ENCODE results near the gene GPATCH1. TPM values are rescaled to one million over a fixed set of nuclear protein-coding genes. Genes with fewer than 3 reads are reported as not detected.

GPATCH1 gene
- total RNA-seq, 1 experiment from 2014 or later, result 4.5 TPM

GRCh38 chr19:33062902-33063301 is 18.1 kb upstream of the GPATCH1 start:
- in situ Hi-C loops (cut with HindIII; ENCODE audit: low pct_unique_long_range_greater_than_20kb, low sequenced_read_pairs), result no loop called here
- DNase-seq (ENCODE audit: low read depth), result no peak

DNA sequence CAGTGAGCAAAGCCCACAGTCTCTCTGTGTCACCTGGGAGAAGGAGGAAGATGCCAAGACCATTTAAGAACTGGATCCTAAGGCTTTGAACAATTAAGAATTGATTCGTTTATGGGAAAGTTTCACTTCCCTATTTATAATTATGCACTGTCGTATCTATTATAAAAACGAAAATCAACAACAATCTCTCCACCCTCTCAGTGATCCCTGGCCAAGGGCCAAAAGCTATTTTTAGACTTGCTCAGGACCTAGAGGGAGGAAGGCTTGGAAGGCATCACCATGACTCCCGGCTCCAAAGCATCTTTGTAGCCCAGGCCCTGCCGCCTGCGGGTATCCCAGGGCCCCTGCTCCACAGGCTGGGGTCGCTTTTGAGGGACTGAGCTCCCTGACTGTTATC is 17.6 kb upstream of the GPATCH1 start:
- no peak for DNase-seq (ENCODE audit: low read depth)
- in situ Hi-C loops (cut with HindIII; ENCODE audit: low pct_unique_long_range_greater_than_20kb, low sequenced_read_pairs), result no loop called here

DNA sequence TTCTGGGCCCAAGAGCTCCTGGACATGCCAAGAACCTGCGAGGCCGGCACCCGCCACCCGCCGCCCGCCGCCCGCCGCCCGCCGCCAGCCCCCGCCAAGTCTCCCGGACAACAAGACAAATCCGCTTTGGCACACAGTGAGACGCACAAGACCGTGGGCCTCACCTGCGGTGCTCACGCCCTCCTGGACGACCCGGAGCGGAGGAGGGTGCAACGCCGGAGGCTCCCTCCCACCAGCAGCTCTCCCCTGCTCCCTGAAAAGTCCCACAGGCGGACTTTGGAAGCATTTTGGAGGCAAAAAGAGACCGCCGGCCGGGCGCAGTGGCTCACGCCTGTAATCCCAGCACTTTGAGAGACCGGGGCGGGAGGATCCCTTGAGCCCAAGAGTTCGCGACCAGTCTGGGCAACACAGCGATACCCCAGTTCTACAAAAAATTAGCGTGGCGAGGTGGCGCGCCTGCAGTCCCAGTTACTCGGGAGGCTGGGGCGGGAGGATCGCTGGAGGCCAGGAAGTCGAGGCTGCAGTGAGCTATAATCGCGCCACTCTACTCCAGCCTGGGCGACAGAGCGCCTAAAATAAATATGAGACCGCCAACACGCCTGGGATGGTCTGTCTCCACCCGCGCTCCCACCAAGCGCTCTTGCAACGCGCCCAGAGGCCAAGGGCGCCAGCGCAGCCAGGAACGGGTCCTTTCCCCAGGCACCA is 17.1 kb upstream of the GPATCH1 start:
- in situ Hi-C loops (cut with HindIII; ENCODE audit: low pct_unique_long_range_greater_than_20kb, low sequenced_read_pairs), result no loop called here
- DNase-seq (ENCODE audit: low read depth), result no peak

GRCh38 chr19:33064458-33064791 is 16.6 kb upstream of the GPATCH1 start:
- in situ Hi-C loops (cut with HindIII; ENCODE audit: low pct_unique_long_range_greater_than_20kb, low sequenced_read_pairs), result no loop called here
- DNase-seq (ENCODE audit: low read depth), result no peak

DNA sequence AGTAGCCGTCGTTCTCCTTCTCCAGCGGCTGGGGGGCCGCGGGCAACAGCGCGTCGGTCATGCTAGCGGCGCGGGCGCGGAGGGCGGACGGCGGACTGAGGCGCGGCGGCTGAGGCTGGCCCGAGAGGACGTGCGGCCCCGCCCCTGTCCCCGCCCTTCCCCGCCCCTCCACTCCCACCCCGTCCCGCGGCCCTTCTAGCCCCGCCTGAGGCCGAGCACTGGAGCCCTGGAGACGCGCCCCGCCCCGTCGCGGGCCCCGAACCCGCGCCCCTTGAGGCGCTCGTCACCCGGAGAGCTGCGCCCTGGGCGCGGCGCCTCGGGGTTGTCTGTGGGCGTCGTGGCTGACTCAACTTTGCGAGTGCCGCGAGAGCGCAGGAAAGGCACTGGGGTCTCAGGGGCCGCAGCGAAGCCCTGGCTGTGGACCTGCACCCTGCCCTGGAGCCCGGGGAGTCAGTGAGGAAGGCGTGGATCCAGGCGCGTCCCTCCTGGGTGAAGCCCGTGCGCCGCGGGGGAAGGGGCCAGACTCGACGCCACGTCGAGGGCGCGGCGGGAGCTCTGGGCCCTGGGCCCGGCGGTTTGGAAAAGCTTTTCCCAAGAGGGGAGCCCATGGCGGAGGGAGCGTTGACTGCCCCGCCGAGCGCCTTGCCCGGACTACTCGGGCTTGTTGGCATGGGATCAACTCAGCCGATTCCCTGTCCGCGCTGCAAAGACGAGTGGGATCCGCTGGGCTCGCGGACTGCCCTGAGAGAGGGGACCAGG is 16.0 kb upstream of the GPATCH1 start, which contains the start of gene RHPN2:
Gene RHPN2 (minus strand): TSS at position 97 of the 759 bp plus-strand sequence. CDS start 36 bp downstream, at position 61.
- DNase-seq (ENCODE audit: low read depth), result peak; percentile 77
- in situ Hi-C loops (cut with HindIII; ENCODE audit: low pct_unique_long_range_greater_than_20kb, low sequenced_read_pairs), result no loop called here

GRCh38 chr19:33066543-33066942 is 14.4 kb upstream of the GPATCH1 start:
- in situ Hi-C loops (cut with HindIII; ENCODE audit: low pct_unique_long_range_greater_than_20kb, low sequenced_read_pairs), result no loop called here
- no peak for DNase-seq (ENCODE audit: low read depth)

- DNase-seq (ENCODE audit: low read depth), result no peak
- in situ Hi-C loops (cut with HindIII; ENCODE audit: low pct_unique_long_range_greater_than_20kb, low sequenced_read_pairs), result no loop called here
Observed at GRCh38 chr19:33067121-33067520, 13.9 kb upstream of the GPATCH1 start.

DNA sequence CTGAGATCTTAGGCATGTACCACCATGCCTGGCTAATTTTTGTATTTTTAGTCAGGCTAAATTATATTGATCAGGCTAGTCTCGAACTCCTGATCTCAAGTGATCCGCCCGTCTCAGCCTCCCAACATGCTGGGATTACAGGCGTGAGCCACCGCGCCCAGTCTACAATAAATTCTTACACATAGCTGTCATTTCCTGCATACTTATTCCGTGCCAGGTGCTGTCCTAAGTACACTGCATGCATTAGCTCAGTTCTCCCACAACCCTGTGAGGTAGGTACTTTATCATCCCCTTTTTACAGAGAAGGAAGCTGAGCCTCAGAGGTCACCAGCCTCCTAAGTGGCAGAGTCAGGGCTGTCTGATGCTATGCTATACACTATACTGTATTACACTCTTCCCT is 9.1 kb upstream of the GPATCH1 start:
- DNase-seq (ENCODE audit: low read depth), result no peak
- in situ Hi-C loops (cut with HindIII; ENCODE audit: low pct_unique_long_range_greater_than_20kb, low sequenced_read_pairs), result no loop called here

DNA sequence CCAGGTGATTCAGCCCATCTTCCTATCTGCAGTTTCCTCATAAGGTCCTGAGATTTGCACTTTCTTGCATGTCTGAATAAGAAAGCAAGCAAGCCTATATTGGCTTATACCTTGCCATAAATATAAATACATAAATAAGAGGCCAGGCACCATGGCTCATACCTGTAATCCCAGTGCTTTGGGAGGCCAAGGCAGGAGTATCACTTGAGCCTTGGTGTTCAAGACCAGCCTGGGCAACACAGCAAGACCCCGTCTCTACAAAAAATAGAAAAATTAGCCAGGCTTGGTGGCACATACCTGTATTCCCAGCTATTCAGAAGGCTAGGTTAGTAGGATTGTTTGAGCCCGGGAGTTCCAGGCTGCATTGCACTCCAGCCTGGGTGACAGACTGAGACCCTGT is 5.5 kb upstream of the GPATCH1 start:
- DNase-seq (ENCODE audit: low read depth), result no peak
- in situ Hi-C loops (cut with HindIII; ENCODE audit: low pct_unique_long_range_greater_than_20kb, low sequenced_read_pairs), result no loop called here

DNA sequence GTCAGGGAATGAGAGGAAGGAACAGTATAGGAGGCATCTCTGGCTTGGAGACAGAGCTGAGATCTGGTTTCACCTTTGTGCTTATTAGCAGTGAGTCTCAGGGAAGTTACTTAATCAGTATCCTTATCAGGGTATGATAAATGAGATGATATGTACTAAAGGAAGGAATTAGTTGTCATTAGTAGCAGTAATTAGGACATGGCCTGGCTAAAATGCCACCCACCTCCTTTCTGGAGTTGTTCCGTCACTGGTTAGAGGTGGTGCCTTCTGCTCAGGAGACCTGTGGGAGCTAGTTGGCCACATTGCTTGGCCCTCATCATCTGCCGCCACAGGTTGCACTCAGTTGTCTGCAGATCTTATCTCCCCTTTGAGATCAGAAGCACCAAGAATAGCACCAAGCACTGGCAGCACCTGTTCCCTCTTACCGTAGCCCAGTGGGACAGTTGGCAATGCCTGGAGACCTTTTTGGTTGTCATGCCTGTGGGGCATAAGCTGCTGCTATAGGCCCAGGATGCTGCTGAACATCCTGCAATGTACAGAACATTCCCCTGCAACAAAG is 4.7 kb downstream of the GPATCH1 start:
- in situ Hi-C loops (cut with HindIII; ENCODE audit: low pct_unique_long_range_greater_than_20kb, low sequenced_read_pairs), result no loop called here

GRCh38 chr19:33086955-33087354 is 6.0 kb downstream of the GPATCH1 start:
- in situ Hi-C loops (cut with HindIII; ENCODE audit: low pct_unique_long_range_greater_than_20kb, low sequenced_read_pairs), result no loop called here
- no peak for DNase-seq (ENCODE audit: low read depth)

More for the DNA sequence above, 4.7 kb downstream of the GPATCH1 start:
- no peak for DNase-seq (ENCODE audit: low read depth)

DNA sequence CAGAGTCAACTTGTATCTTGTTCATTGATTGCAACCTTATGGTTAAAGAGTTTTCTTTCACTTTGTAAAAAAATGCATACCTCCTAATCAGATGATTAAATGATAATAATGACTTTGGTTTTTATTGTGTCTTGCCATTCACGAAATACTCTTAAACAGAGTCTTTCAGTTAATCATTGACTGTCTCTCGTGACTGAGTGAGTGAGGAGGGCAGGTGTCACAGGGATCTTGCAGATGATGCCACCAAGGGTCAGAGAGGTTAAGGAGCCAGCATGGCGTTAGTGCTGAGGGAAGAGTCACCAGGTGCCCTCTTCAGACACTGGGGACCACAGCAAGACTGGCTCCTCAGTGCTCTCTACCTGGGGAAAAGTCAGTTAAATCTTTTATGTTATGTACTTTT is 8.0 kb downstream of the GPATCH1 start:
- in situ Hi-C loops (cut with HindIII; ENCODE audit: low pct_unique_long_range_greater_than_20kb, low sequenced_read_pairs), result no loop called here
- DNase-seq (ENCODE audit: low read depth), result peak; percentile 60

- in situ Hi-C loops (cut with HindIII; ENCODE audit: low pct_unique_long_range_greater_than_20kb, low sequenced_read_pairs), result no loop called here
- DNase-seq (ENCODE audit: low read depth), result no peak
Observed at GRCh38 chr19:33090179-33090578, 9.2 kb downstream of the GPATCH1 start.

DNA sequence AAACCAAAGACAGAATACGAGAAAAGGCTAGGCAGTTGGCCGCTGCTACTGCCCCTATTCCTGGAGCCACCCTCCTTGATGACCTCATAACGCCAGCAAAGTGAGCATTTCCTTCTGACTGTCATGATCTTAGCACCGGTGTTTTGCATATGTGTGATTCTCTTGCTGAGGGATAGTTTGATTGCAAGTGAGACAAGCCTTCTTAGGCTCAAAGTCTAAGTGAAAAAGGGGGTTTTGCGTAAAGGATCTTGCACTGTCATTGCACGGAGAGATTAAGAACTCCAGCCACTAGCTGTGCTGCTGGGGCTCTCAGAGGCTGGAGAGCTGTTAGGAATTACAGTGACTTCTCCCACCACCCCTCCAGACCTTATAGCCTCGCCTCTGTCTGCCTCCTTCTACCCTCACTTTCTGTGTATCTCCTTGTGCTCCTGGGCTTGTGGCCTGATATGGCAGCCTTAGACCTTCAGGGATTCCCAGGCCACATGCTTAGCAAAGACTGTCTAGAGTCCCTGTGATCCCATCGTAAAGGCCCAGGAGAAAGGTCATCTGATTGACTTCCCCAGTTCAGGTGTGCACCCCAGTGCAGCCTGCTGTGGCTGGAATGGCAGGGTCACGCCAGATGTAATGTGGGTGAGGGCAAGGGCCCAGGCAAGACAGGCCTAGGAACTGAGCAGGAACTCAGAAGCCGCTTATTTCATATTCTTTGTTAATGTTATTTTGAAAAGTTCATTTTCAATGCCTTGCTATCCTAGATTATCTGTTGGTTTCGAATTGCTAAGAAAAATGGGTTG is 12.6 kb downstream of the GPATCH1 start:
- no peak for DNase-seq (ENCODE audit: low read depth)
- in situ Hi-C loops (cut with HindIII; ENCODE audit: low pct_unique_long_range_greater_than_20kb, low sequenced_read_pairs), result no loop called here

DNA sequence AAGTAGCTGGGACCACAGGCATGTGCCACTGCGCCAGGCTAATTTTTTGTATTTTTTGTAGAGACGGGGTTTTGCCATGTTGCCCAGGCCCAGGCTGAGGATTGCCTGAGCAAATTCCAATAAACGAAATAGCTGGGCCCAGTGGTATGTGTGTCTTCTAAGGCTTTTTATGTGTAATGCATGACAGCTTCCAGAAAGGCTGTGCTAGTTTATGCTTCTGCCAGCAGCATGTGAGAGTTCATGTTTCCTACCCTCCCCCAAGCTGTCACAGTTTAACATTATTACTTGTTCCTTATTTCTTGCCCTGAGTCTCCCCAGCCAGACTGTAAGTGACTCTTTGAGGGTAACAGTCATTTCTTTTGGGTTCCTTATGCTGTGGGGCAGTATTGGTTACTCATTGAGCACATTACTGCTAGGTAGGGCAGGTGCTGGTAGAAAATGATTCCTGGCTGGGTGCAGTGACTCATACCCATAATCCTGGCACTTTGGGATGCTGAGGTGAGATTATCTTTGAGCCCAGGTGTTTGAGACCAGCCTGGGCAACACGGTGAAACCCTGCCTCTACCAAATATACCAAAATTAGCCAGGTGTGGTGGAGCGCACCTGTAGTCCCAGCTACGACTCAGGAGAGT is 13.6 kb downstream of the GPATCH1 start:
- in situ Hi-C loops (cut with HindIII; ENCODE audit: low pct_unique_long_range_greater_than_20kb, low sequenced_read_pairs), result no loop called here
- DNase-seq (ENCODE audit: low read depth), result peak; percentile 33

DNA sequence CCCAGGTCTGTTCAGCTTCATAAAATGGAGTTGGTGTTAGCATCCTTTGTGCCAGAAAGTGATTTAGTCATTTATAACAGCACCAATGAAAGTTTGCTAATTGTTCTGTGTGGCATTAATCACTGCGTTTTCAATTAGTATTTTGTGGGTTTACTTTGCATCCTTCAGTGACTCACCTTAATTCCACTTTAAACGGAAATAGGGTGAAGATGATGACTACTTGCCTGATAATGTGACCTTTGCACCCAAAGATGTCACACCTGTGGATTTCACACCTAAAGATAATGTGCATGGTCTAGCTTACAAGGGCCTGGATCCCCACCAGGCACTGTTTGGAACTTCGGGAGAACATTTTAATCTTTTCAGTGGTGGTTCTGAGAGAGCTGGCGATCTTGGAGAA is 15.0 kb downstream of the GPATCH1 start:
- DNase-seq (ENCODE audit: low read depth), result no peak
- in situ Hi-C loops (cut with HindIII; ENCODE audit: low pct_unique_long_range_greater_than_20kb, low sequenced_read_pairs), result no loop called here

GRCh38 chr19:33098055-33098534 is 17.1 kb downstream of the GPATCH1 start:
- in situ Hi-C loops (cut with HindIII; ENCODE audit: low pct_unique_long_range_greater_than_20kb, low sequenced_read_pairs), result no loop called here
- peak; percentile 83 for DNase-seq (ENCODE audit: low read depth)

DNA sequence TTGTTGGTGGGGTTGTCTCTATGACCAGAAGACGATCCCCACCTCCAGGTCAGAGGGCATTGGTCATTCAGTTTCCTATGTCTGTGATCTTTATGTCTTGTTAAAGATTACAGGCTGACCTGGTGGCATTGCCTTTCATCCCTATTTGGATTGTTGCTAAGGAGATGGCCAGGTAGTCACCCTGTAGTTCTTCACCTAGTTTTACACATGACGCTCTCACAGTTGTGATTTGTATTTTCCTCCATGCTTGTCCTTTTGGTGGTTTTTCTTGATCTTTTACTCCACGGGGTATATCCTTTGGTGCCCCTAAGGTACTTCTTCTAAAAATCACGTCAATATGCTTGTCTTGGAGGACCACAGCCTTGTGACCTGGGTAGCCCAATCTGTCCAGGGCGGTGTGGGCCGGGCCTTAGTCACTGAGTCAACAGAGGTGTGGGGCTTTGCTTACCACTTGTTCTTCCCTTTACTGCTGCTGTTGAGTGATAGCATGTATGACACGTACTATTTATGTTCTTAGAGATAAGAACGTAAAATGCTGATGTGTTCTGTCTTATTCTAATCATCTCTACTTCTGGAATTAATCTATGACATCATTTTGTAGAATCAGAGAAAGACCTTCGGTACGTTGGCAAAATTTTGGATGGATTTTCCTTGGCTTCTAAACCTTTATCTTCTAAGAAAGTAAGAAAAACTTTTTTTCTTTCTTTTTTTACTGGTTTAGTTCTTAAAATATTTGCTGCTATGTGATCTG is 20.1 kb downstream of the GPATCH1 start:
- peak; percentile 81 for DNase-seq (ENCODE audit: low read depth)
- in situ Hi-C loops (cut with HindIII; ENCODE audit: low pct_unique_long_range_greater_than_20kb, low sequenced_read_pairs), result no loop called here

Data from Caki2 (cell line).